Ovary (tissue), 9 donors: ENCODE measurements around the gene TRANK1. TPM values are rescaled to one million over a fixed set of nuclear protein-coding genes. Genes with fewer than 3 reads are reported as not detected.

Experiments
- DNase-seq, 5 donors: peaks; one replicate each; pipeline ENCODE4 v3.0.0-alpha.2; 2019 to 2020
- H3K27ac ChIP-seq, 2 donors: fragments of 200-600 bp; one replicate each; pipeline versions ENCODE4 v1.5.1 to v1.8.0; 2019 to 2022
- H3K27me3 ChIP-seq: fragments of 200-600 bp; one replicate; pipeline ENCODE4 v1.8.0; 2022
- H3K36me3 ChIP-seq: fragments of 200-600 bp; sonication (generic); one replicate; pipeline ENCODE4 v1.5.1; 2019
- H3K4me1 ChIP-seq: one replicate; pipeline ENCODE4 v1.8.1; 2013; ENCODE audit warnings: mild to moderate bottlenecking, moderate library complexity; ENCODE audit not compliant: insufficient read depth
- H3K4me3 ChIP-seq: fragments of 200-600 bp; sonication (generic); one replicate; pipeline ENCODE4 v1.5.1; 2017
- H3K9me3 ChIP-seq, 2 donors: fragments of 200-600 bp in 1 of 2; sonication (generic) in 1 of 2; one replicate each; pipeline versions ENCODE4 v1.5.1 to v1.8.1; 2013 to 2019; ENCODE audit warnings: mild to moderate bottlenecking in 1 of 2, moderate library complexity in 1 of 2
- EP300 ChIP-seq: sonication (generic); formaldehyde crosslinking; IDR thresholded peaks from one replicate; pipeline ENCODE4 v1.6.1; 2017; ENCODE audit warnings: antibody characterized with exemption
- POLR2A ChIP-seq: fragments of 450-650 bp; IDR thresholded peaks from one replicate; pipeline ENCODE4 v1.6.1; 2017; ENCODE audit warnings: antibody characterized with exemption, mild to moderate bottlenecking, moderate library complexity
- WGBS, 3 donors: extraction: QIAGEN DNeasy Blood & Tissue Kit in 1 of 3; methylation state at CpG; one replicate each; pipeline versions ENCODE4 v1.1.5 to v1.1.7; 2013 to 2017; 5-methylcytosine and 5-hydroxymethylcytosine counted together
- intact Hi-C, 4 donors: fragments of 100-400 bp; cut with DNase I; formaldehyde crosslinking; loops; one replicate each; pipeline versions ENCODE4 v1.11.0 to v1.15.1; 2022 to 2023
- polyA plus RNA-seq, 2 donors: library from polyadenylated mRNA; stranded (reverse); fragments of 200-250 nt in 1 of 2; fragments of 350-450 nt in 1 of 2; fragmentation: Illumina TruSeq in 1 of 2; extraction: RNeasy Lipid Tissue Mini Kit (QIAGEN cat#74804) in 1 of 2; gene quantifications; one replicate each; pipeline ENCODE4 v1.2.3, GENCODE V29; 2013 to 2014
- total RNA-seq, 7 donors: library from RNA; depleted of rRNA in 2 of 7; stranded (reverse); fragments of >200 nt in 2 of 7; fragmentation: NEBNext Ultra II Directional in 3 of 7; extraction: Animal tissue kit (Norgen Biotek cat#: 25700) in 3 of 7; gene quantifications; one replicate each; pipeline versions ENCODE4 v1.1.0 to v1.2.4, GENCODE V29; 2016 to 2023
- TF ChIP-seq, protein P1 (sequence below), 3 donors: fragments of 450-650 bp in 2 of 3; fragments of 200-600 bp in 1 of 3; IDR thresholded peaks; one replicate each; pipeline versions ENCODE4 v1.5.1 to v1.8.0; 2016 to 2022; ENCODE audit warnings: antibody characterized with exemption in 3 of 3, mild to moderate bottlenecking in 1 of 3
- donor health status: DM: no; HTN: no; CAD: no; lungs with moderate emphysema.
- donor health status: DM: no; HTN: no; CAD: no.
- donor health status: Bipolar disorder and iron deficiency.
- donor health status: DM: yes; HTN: yes; CAD: no.
- donor health status: DM: no; HTN: no; CAD: no.
- donor health status: DM: yes; HTN: yes; CAD: no.

The TRANK1 gene
- total and polyA plus RNA-seq, 9 donors = 10.7 to 42.4 (median 24.6) TPM

DNA sequence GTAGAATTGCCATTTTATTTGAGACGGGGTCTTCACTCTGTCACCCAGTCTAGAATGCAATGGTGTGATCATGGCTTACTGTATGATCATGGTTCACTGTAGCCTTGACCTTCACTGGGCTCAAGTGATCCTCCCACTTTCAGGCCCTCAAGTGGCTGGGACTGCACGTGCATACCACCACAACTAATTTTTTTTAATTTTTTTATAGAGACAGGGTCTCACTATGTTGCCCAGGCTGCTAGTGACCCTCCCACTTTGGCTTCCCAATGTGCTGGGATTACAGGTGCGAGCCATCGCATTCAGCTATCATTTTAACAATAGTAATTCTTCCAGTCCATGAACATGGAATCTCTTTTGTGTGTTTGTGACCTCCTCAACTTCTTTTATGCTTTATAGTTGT is 36.2 kb upstream of the TRANK1 start:
- no peak overlapping the region for H3K4me3 ChIP-seq
- intact Hi-C loops = no loop called here
- no peaks in the 10 kb centered on the region for H3K9me3 ChIP-seq
- no peak for DNase-seq
- no peaks in the 10 kb centered on the region for H3K4me1 ChIP-seq
- no peaks in the 10 kb centered on the region for H3K27me3 ChIP-seq
- 81 to 91% (median 89%) methylated on average over 4 of the region's 4 CpGs for WGBS, 3 donors
- H3K36me3 ChIP-seq = no peaks in the 10 kb centered on the region
- no peak overlapping the region for H3K27ac ChIP-seq
- no peak for TF ChIP-seq EP300
- no peak for TF ChIP-seq POLR2A
- TF ChIP-seq, protein P1, sequence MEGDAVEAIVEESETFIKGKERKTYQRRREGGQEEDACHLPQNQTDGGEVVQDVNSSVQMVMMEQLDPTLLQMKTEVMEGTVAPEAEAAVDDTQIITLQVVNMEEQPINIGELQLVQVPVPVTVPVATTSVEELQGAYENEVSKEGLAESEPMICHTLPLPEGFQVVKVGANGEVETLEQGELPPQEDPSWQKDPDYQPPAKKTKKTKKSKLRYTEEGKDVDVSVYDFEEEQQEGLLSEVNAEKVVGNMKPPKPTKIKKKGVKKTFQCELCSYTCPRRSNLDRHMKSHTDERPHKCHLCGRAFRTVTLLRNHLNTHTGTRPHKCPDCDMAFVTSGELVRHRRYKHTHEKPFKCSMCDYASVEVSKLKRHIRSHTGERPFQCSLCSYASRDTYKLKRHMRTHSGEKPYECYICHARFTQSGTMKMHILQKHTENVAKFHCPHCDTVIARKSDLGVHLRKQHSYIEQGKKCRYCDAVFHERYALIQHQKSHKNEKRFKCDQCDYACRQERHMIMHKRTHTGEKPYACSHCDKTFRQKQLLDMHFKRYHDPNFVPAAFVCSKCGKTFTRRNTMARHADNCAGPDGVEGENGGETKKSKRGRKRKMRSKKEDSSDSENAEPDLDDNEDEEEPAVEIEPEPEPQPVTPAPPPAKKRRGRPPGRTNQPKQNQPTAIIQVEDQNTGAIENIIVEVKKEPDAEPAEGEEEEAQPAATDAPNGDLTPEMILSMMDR (IDR thresholded peaks at IDR 0.05) = no peak

DNA sequence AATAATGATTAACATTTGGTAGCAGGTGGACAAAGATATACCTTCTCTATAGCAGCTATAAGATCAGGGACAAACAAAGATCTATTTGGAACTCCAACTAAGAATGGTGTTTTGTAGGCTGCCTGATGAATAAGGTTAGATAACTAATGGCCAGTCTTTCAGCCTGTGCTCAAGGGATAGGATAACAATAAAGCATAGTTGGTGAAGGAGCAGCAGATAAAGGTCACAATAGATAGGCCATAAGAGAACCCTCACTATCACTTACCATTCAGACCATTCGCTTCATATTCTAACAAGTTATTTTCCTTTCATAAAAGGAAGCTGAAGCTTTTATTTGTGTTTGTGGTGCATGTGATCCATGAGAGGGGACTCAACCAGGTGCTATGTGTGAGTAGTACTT is 28.3 kb upstream of the TRANK1 start:
- TF ChIP-seq POLR2A (no peak), EP300 (no peak)
- TF ChIP-seq, protein P1 (IDR thresholded peaks at IDR 0.05) = no peak
- intact Hi-C loops = no loop called here
- 90 to 97% (median 95%) methylated on average over 1 of the region's 1 CpG for WGBS, 3 donors
- Histone ChIP-seq H3K4me3 (no peak overlapping the region), H3K27ac (no peak overlapping the region), H3K9me3 (no peaks in the 10 kb centered on the region), H3K36me3 (no peaks in the 10 kb centered on the region), H3K4me1 (no peaks in the 10 kb centered on the region), H3K27me3 (no peaks in the 10 kb centered on the region)
- DNase-seq = no peak

DNA sequence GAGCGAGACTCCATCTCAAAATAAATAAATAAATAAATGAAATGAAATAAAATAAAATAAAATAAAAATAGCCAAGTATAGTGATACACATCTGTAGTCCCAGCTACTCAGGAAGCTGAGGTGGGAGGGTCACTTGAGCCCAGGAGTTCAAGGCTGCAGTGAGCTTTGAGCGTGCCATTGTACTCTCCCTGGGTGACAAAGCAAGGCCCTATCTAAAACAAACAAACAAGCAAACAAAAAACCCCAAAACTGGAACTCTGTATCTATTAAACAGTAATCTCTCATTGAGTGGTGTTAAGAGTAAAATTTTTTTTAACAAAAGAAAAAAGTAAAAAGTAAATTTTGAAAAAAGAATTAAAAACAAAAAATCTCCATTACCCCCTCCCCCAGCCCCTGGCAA is 27.3 kb upstream of the TRANK1 start:
- intact Hi-C loops = no loop called here
- TF ChIP-seq EP300 = no peak
- no peak for TF ChIP-seq POLR2A
- TF ChIP-seq, protein P1 (IDR thresholded peaks at IDR 0.05) = no peak
- DNase-seq = no peak
- 63 to 76% (median 75%) methylated on average over 2 of the region's 2 CpGs for WGBS, 3 donors
- Histone ChIP-seq H3K36me3 (no peaks in the 10 kb centered on the region), H3K27ac (no peak overlapping the region), H3K27me3 (no peaks in the 10 kb centered on the region), H3K4me3 (no peak overlapping the region), H3K4me1 (no peaks in the 10 kb centered on the region), H3K9me3 (no peaks in the 10 kb centered on the region)

DNA sequence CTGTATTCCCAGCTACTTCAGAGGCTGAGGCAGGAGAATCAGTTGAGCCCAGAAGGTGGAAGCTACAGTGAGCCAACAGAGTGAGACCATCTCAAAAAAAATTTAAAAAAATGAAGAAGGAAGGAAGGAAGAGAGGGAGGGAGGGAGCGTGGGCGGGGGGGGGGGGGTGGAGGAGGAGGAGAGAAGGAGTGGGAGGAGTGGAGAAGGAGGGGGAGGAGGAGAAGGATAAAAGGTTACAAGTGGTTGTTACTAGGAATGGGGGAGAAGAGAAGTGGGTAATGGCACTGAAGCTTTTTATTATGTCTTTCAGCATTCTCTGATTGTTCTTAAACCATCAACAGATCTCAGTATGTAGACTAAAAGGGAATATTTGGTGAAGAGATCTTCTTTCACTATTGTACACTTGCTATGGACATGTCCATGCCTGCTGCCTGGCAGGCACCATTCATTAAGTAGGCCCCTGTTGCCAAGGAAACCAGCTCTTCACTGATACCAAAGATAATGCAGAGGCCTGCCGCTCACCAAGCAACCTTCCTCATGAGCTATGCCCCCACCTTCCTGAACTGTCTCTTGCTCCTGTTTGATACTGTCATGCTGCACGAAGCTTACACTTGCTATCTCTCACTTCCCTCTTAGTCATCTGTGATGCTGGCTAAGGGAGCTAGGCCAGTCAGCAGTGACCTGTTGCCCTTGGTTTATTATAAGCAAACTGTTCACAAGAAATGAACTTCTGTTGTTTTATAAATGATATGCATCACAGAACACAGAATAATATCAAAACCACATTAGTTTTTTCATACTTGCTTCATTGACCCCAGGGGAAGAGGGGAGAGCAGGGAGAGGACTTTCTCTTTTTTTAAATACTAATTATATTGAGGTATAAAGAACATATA is 24.9 kb upstream of the TRANK1 start:
- no peak for DNase-seq
- no peak overlapping the region for H3K4me3 ChIP-seq
- no peaks in the 10 kb centered on the region for H3K36me3 ChIP-seq
- no peaks in the 10 kb centered on the region for H3K4me1 ChIP-seq
- H3K27me3 ChIP-seq = no peaks in the 10 kb centered on the region
- H3K9me3 ChIP-seq = no peaks in the 10 kb centered on the region
- TF ChIP-seq EP300 = no peak
- TF ChIP-seq, protein P1 (IDR thresholded peaks at IDR 0.05) = no peak
- no peak for TF ChIP-seq POLR2A
- 22 to 33% (median 24%) methylated on average over 4 of the region's 4 CpGs for WGBS, 3 donors
- intact Hi-C loops = no loop called here
- no peak overlapping the region for H3K27ac ChIP-seq
